ENCODE results near the gene SPATA21. TPM values are rescaled to one million over a fixed set of nuclear protein-coding genes. Genes with fewer than 3 reads are reported as not detected.

The SPATA21 gene
- polyA plus RNA-seq, 1 donor (not counting 4 experiments of a cell fraction or from before 2014, with no cell fraction given): 0.04 TPM

DNA sequence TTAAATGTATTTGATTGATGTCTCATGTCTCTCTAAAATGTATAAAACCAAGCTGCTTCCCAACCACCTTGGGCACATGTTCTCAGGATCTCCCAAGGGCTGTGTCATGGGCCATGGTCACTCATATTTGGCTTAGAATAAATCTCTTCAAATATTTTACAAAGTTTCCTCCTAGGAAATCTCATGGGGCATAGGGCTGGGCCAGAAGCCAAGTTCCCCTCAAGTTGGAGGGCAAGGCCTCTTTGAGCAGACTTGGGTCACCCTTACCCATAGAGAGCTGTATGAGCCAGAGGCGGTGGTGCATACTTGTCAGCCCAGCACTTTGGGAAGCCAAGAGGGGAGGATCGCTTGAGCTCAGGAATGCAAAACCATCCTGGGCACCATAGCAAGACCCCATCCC, 82.6 kb downstream of the SPATA21 start:
- Histone ChIP-seq H4K20me1 (ENCODE audit: control insufficient read depth, extremely low read depth, insufficient read depth, low read length) (no peaks in the 10 kb centered on the region), H3K27ac (ENCODE audit: control insufficient read depth, insufficient read depth, low read length) (no peak overlapping the region), H3K9me3 (ENCODE audit: control insufficient read depth, low read depth, low read length) (no peaks in the 10 kb centered on the region), H3K36me3 (ENCODE audit: control insufficient read depth in 2 of 2, extremely low read depth in 1 of 2, insufficient read depth in 2 of 2, low read length in 2 of 2) (no peaks in the 10 kb centered on the region), H3K27me3 (ENCODE audit: control insufficient read depth, extremely low read depth, insufficient read depth, low read length) (no peaks in the 10 kb centered on the region), H3K4me1 (ENCODE audit: control insufficient read depth, extremely low read depth, insufficient read depth, low read length) (peaks cover 12% of the 10 kb centered on the region), H3K9ac (ENCODE audit: control insufficient read depth, extremely low read depth, insufficient read depth, low read length) (no peak overlapping the region), H3K79me2 (ENCODE audit: control insufficient read depth, insufficient read depth, low read length) (peaks cover 25% of the 10 kb centered on the region), H3K9me1 (ENCODE audit: control insufficient read depth, extremely low read depth, insufficient read depth, low read length) (no peaks in the 10 kb centered on the region), H2AFZ (ENCODE audit: control insufficient read depth, low read length) (no peak overlapping the region), H3K4me2 (ENCODE audit: control insufficient read depth, extremely low read depth, insufficient read depth, low read depth, low read length) (no peak overlapping the region), H3K4me3 (ENCODE audit: control insufficient read depth in 2 of 3, extremely low read depth in 1 of 3, insufficient read depth in 2 of 3, low read depth in 1 of 3, low read length in 3 of 3) (no peak overlapping the region)
- dilution Hi-C loops (cut with MboI; ENCODE audit: extremely low pct_ligation_motif_present, low sequenced_read_pairs): no loop called here
- DNase-seq (ENCODE audit: low read depth, low spot score) (no peak), FAIRE-seq (no peak)
- no peak for TF ChIP-seq EZH2 (IDR thresholded peaks at IDR 0.05; ENCODE audit: low read length)
- TF ChIP-seq, protein P1, sequence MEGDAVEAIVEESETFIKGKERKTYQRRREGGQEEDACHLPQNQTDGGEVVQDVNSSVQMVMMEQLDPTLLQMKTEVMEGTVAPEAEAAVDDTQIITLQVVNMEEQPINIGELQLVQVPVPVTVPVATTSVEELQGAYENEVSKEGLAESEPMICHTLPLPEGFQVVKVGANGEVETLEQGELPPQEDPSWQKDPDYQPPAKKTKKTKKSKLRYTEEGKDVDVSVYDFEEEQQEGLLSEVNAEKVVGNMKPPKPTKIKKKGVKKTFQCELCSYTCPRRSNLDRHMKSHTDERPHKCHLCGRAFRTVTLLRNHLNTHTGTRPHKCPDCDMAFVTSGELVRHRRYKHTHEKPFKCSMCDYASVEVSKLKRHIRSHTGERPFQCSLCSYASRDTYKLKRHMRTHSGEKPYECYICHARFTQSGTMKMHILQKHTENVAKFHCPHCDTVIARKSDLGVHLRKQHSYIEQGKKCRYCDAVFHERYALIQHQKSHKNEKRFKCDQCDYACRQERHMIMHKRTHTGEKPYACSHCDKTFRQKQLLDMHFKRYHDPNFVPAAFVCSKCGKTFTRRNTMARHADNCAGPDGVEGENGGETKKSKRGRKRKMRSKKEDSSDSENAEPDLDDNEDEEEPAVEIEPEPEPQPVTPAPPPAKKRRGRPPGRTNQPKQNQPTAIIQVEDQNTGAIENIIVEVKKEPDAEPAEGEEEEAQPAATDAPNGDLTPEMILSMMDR (optimal IDR thresholded peaks at IDR 0.05 in 1 of 3, IDR thresholded peaks at IDR 0.05 in 1 of 3, conservative IDR thresholded peaks at IDR 0.05 in 1 of 3; ENCODE audit: extremely low read depth in 1 of 3, insufficient read depth in 2 of 3, low read length in 3 of 3): no peak

DNA sequence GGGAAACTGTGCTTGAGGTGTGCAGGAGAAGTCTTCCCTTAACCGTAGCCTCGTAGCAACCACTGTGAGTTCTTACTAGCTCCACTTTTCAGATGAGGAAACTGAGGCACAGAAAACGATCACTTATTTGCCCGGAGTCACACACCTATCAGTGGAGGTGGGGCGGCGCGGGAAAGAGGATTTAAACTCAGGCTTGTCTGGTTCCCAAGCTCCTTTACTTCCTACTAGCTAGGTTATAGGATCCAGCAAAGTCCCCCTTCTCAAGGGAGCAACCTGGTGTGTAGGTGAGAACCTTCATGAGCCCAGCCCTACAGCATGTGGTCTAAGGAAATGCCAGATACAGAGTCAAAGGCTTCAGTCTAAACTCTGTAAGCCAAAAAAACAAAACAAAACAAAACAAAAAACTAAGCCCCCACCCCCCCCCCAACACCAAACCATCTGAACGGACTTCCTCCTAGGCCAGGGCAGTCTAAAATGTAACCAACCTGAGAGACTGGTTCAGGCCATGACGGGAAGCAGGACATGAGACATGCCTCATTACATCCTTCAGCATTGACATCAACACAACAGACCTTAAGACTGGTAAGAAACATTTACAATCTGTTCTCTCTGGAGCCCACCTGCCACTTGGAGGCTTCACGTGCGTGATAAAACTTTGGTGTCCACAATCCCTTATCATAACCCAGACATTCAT, 84.2 kb downstream of the SPATA21 start:
- Histone ChIP-seq H3K9me1 (ENCODE audit: control insufficient read depth, extremely low read depth, insufficient read depth, low read length) (peaks cover 3% of the 10 kb centered on the region), H3K4me2 (ENCODE audit: control insufficient read depth, extremely low read depth, insufficient read depth, low read depth, low read length) (peak overlapping the region; percentile 81), H3K79me2 (ENCODE audit: control insufficient read depth, insufficient read depth, low read length) (peaks cover 41% of the 10 kb centered on the region), H3K4me3 (ENCODE audit: control insufficient read depth in 2 of 3, extremely low read depth in 1 of 3, insufficient read depth in 2 of 3, low read depth in 1 of 3, low read length in 3 of 3) (peak overlapping the region; percentile 47 to 74 (median 52)), H3K9me3 (ENCODE audit: control insufficient read depth, low read depth, low read length) (no peaks in the 10 kb centered on the region), H3K36me3 (ENCODE audit: control insufficient read depth in 2 of 2, extremely low read depth in 1 of 2, insufficient read depth in 2 of 2, low read length in 2 of 2) (no peaks in the 10 kb centered on the region), H3K9ac (ENCODE audit: control insufficient read depth, extremely low read depth, insufficient read depth, low read length) (peak overlapping the region; percentile 88), H3K27me3 (ENCODE audit: control insufficient read depth, extremely low read depth, insufficient read depth, low read length) (no peaks in the 10 kb centered on the region), H3K4me1 (ENCODE audit: control insufficient read depth, extremely low read depth, insufficient read depth, low read length) (peaks cover 12% of the 10 kb centered on the region), H4K20me1 (ENCODE audit: control insufficient read depth, extremely low read depth, insufficient read depth, low read length) (no peaks in the 10 kb centered on the region), H2AFZ (ENCODE audit: control insufficient read depth, low read length) (peak overlapping the region; percentile 84), H3K27ac (ENCODE audit: control insufficient read depth, insufficient read depth, low read length) (peak overlapping the region; percentile 64)
- FAIRE-seq (no peak), DNase-seq (ENCODE audit: low read depth, low spot score) (no peak)
- TF ChIP-seq, protein P1 (optimal IDR thresholded peaks at IDR 0.05 in 1 of 3, IDR thresholded peaks at IDR 0.05 in 1 of 3, conservative IDR thresholded peaks at IDR 0.05 in 1 of 3; ENCODE audit: extremely low read depth in 1 of 3, insufficient read depth in 2 of 3, low read length in 3 of 3): no peak
- TF ChIP-seq EZH2 (IDR thresholded peaks at IDR 0.05; ENCODE audit: low read length): no peak
- dilution Hi-C loops (cut with MboI; ENCODE audit: extremely low pct_ligation_motif_present, low sequenced_read_pairs): no loop called here
